Erythroblast (primary cell): ENCODE measurements around the gene ZNHIT1.

Source experiments
- DNase-seq, 2 experiments: peaks; one replicate each; lab custom pipeline; 2025; lab: John Stamatoyannopoulos, UW
- GATA1 ChIP-seq: IDR thresholded peaks from 2 replicates; pipeline ENCODE4 v1.6.1; 2011; ENCODE audit warnings: low read depth, mild to moderate bottlenecking, control low read depth, low read length, moderate library complexity
- POLR2A ChIP-seq: IDR thresholded peaks from 2 replicates; pipeline ENCODE4 v1.6.1; 2011; ENCODE audit warnings: mild to moderate bottlenecking, low read length

ZNHIT1 gene

GRCh38 chr7:101237206-101238067 lies 19.5 kb downstream of the ZNHIT1 start, which contains the start of gene CLDN15:
CLDN15 (minus strand) TSS chr7:101237802; CDS start chr7:101237581, 221 bp downstream.
- DNase-seq, result peak; percentile 76 to 87
- TF ChIP-seq GATA1 (no peak), POLR2A (no peak)

GRCh38 chr7:101238226-101239182 lies 20.5 kb downstream of the ZNHIT1 start:
- peak; percentile 22 for TF ChIP-seq POLR2A
- no peak for TF ChIP-seq GATA1
- no peak for DNase-seq

DNA sequence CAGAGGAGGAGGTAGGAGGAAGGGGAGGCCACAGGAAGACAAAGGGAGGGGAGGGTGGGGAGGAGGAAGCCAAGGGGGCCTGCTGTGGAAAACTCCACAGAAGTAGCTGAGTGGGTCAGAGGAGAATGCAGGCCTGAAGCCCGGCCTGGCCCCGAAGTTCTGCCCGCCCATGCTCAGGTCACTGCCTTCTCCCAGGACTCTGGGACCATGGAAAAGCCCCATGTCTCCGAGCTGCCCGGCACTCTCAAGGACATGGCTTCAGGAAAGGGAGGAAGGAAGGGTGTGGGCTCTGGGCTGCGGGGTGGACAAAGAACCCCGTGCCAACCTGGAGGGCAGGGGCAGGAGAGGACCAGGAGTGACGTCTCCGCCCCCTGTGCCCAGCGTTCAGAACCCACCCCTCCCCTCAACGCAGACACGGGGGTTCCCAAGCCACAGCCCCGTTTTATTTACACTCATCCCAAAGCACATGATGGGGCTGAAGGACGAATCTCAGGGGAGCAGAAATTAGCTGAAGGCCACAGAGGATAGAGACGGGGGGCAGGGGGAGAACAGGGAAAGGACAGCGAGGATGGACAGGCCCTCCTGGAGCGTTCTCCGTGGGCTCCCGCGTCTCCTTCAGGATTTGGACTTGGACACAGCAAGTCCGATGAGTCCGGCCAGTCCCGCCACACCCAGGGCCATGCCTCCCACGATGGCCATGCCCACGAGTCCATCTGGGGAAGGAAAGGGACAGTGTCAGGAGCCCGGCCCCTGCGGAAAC lies 21.4 kb downstream of the ZNHIT1 start:
- no peak for DNase-seq

DNA sequence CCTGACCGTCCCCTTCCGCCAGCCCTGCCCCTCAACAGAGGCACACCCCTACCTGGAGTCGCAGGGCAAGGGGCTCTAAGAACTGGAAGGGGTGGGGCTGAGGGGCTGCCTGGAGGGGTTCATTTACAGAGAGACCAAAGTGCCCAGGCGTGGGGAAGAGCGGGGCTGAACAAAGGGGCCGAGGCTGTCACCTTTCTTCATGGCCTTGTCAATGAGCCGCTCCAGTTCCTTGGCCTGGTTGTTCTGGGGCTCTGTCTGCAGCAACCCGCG lies 21.9 kb downstream of the ZNHIT1 start:
- no peak for DNase-seq
- TF ChIP-seq POLR2A (no peak), GATA1 (no peak)

More for the DNA sequence above, 21.4 kb downstream of the ZNHIT1 start:
- no peak for TF ChIP-seq POLR2A
- TF ChIP-seq GATA1, result no peak

GRCh38 chr7:101240226-101241014 lies 22.5 kb downstream of the ZNHIT1 start:
- TF ChIP-seq GATA1 (no peak), POLR2A (peak; percentile 59)
- peak; percentile 92 for DNase-seq

DNA sequence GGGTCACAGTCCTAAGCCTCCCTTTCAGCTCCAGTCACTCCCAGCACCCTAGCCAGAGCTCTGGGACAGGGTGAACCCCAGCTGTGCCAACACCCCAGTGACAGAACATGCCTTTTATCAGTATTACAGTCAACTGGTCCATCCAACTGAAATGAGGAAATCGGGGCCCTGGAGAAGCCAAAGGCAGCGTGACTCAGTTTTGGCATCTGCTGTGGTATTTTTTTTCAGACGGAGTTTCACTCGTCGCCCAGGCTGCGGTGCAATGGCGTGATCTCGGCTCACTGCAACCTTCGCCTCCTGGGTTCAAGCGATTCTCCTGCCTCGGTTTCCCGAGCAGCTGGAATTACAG lies 23.0 kb downstream of the ZNHIT1 start:
- TF ChIP-seq GATA1 (no peak), POLR2A (peak; percentile 49)
- peak; percentile 66 to 82 for DNase-seq

DNA sequence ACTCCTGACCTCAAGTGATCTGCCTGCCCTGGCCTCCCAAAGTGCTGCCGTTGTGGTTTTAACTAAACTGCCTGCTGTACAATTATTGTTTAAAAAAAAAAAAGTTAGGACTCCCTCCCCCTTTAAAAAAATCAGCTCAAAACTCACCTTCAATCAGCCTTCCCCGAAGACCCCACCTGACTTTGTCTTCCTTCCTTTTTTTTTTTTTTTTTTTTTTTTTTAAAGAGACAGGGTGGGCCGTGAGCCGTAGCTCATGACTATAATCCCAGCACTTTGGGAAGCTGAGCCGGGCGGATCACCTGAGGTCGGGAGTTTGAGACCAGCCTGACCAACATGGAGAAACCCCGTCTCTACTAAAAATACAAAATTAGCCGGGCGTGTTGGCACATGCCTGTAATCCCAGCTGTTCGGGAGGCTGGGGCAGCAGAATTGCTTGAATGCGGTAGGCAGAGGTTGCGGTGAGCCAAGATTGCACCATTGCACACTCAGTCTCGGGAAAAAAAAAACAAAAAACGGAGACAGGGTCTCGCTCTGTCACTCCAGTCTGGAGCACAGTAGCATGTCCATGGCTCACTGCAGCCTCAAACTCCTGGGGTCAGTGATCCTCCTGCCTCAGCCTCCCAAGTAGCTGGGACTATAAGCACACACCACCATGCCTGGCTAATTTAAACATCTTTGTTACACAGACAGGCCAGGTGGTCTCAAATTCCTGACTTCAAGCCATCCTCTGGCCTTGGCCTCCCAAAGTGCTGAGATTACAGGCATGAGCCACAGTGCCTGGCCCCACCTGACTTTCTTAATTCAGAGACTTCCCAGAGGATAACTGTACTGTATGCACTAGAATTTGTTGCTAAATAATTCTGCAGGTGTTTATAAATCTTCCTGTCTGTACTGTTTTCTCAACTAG lies 23.7 kb downstream of the ZNHIT1 start:
- DNase-seq, result no peak
- TF ChIP-seq POLR2A (no peak), GATA1 (no peak)

- TF ChIP-seq GATA1, result peak; percentile 82
- TF ChIP-seq POLR2A, result peak; percentile 81
- DNase-seq, result peak; percentile 96 to 98
These were observed 25.8 kb downstream of the ZNHIT1 start for GRCh38 chr7:101243646-101244374.

- TF ChIP-seq GATA1, result no peak
- TF ChIP-seq POLR2A, result peak; percentile 93
These were observed 26.6 kb downstream of the ZNHIT1 start, which contains the start of gene FIS1 for GRCh38 chr7:101244375-101245146. FIS1 (minus strand) TSS chr7:101245081; CDS start chr7:101245004, 77 bp downstream.

GRCh38 chr7:101245147-101245668 lies 27.2 kb downstream of the ZNHIT1 start:
- no peak for DNase-seq
- TF ChIP-seq POLR2A, result peak; percentile 22
- TF ChIP-seq GATA1, result no peak

More at GRCh38 chr7:101244375-101245146, 26.6 kb downstream of the ZNHIT1 start, which contains the start of gene FIS1:
- peak; percentile 93 to 95 for DNase-seq
